Type B pancreatic cell (in vitro differentiated cells): ENCODE data around the gene CACUL1. TPM values are rescaled to one million over a fixed set of nuclear protein-coding genes. Genes with fewer than 3 reads are reported as not detected.

Source experiments
- DNase-seq: peaks from one replicate; pipeline ENCODE4 v3.0.0; 2021; ENCODE audit warnings: mixed read lengths; ENCODE audit not compliant: unreplicated experiment; ENCODE audit errors: extremely low spot score
- H3K27ac Mint-ChIP-seq: 2 replicates; pipeline ENCODE4 v1.8.0; 2021; ENCODE audit warnings: mild to moderate bottlenecking, mixed read lengths
- H3K27me3 Mint-ChIP-seq: 2 replicates; pipeline ENCODE4 v1.8.0; 2021; ENCODE audit warnings: mixed read lengths
- H3K36me3 Mint-ChIP-seq: 2 replicates; pipeline ENCODE4 v1.8.0; 2021; ENCODE audit warnings: mixed read lengths
- H3K4me1 Mint-ChIP-seq: one replicate; pipeline ENCODE4 v1.8.0; 2021; ENCODE audit warnings: mixed read lengths; ENCODE audit not compliant: unreplicated experiment
- H3K4me3 Mint-ChIP-seq: 2 replicates; pipeline ENCODE4 v1.8.0; 2021; ENCODE audit warnings: mild to moderate bottlenecking, mixed read lengths
- H3K9me3 Mint-ChIP-seq: 2 replicates; pipeline ENCODE4 v1.8.0; 2021; ENCODE audit warnings: mixed read lengths
- CTCF ChIP-seq: fragments of 200-600 bp; sonication (generic); conservative IDR thresholded peaks from 2 replicates; pipeline ENCODE4 v1.5.0; 2021; ENCODE audit warnings: antibody characterized with exemption, mild to moderate bottlenecking
- total RNA-seq: library from RNA; stranded (reverse); gene quantifications from 2 replicates; pipeline ENCODE4 v1.2.1, GENCODE V29; 2021; ENCODE audit warnings: low replicate concordance

CACUL1 gene
- total RNA-seq, 1 donor from 2014 or later = 42.9 TPM

- Mint-ChIP-seq H3K27ac (peak overlapping the region; percentile 21), H3K9me3 (no peaks in the 10 kb centered on the region), H3K36me3 (peaks cover 4% of the 10 kb centered on the region), H3K4me1 (peaks cover 43% of the 10 kb centered on the region), H3K4me3 (no peak overlapping the region), H3K27me3 (no peaks in the 10 kb centered on the region)
- DNase-seq = no peak
- no peak for TF ChIP-seq CTCF
These were observed 25.0 kb downstream of the CACUL1 start for GRCh38 chr10:118729641-118730258.

GRCh38 chr10:118729200-118729599 is 25.6 kb downstream of the CACUL1 start:
- DNase-seq = no peak
- Mint-ChIP-seq H3K36me3 (peaks cover 4% of the 10 kb centered on the region), H3K4me3 (no peak overlapping the region), H3K27me3 (no peaks in the 10 kb centered on the region), H3K9me3 (no peaks in the 10 kb centered on the region), H3K27ac (no peak overlapping the region), H3K4me1 (peaks cover 40% of the 10 kb centered on the region)
- no peak for TF ChIP-seq CTCF

- Mint-ChIP-seq H3K4me1 (peaks cover 24% of the 10 kb centered on the region), H3K27me3 (no peaks in the 10 kb centered on the region), H3K4me3 (no peak overlapping the region), H3K9me3 (no peaks in the 10 kb centered on the region), H3K27ac (peak overlapping the region; percentile 49), H3K36me3 (peaks cover 4% of the 10 kb centered on the region)
- TF ChIP-seq CTCF = no peak
- no peak for DNase-seq
These were observed 28.8 kb downstream of the CACUL1 start for GRCh38 chr10:118725886-118726500.

GRCh38 chr10:118723466-118723865 is 31.3 kb downstream of the CACUL1 start:
- Mint-ChIP-seq H3K27me3 (no peaks in the 10 kb centered on the region), H3K27ac (no peak overlapping the region), H3K4me1 (peaks cover 9% of the 10 kb centered on the region), H3K4me3 (no peak overlapping the region), H3K9me3 (no peaks in the 10 kb centered on the region), H3K36me3 (peaks cover 8% of the 10 kb centered on the region)
- no peak for DNase-seq
- TF ChIP-seq CTCF = no peak

GRCh38 chr10:118721539-118721876 is 33.3 kb downstream of the CACUL1 start:
- no peak for TF ChIP-seq CTCF
- Mint-ChIP-seq H3K27ac (no peak overlapping the region), H3K4me3 (no peak overlapping the region), H3K9me3 (no peaks in the 10 kb centered on the region), H3K4me1 (peaks cover 8% of the 10 kb centered on the region), H3K36me3 (peaks cover 8% of the 10 kb centered on the region), H3K27me3 (no peaks in the 10 kb centered on the region)
- no peak for DNase-seq
